T47D (cell line): ENCODE measurements around the gene LPIN2.
"Not testable (repeated sequence)": the region's sequence is repeated elsewhere in the genome, so short reads cannot be mapped to it uniquely, and the experiment has no call there.

Experiments used
- DNase-seq, 2 experiments: peaks; one replicate each; pipeline versions ENCODE4 v3.0.0 to v3.0.0-alpha.2; 2011 to 2012; ENCODE audit warnings: low read depth in 1 of 2, low spot score in 1 of 2
- JUND ChIP-seq: IDR thresholded peaks from 2 replicates; pipeline ENCODE4 v1.6.1; 2012; ENCODE audit warnings: low read depth
- in situ Hi-C: cut with HindIII; loops from 2 replicates; pipeline ENCODE4 v1.10.0; 2016; ENCODE audit warnings: low sequenced_read_pairs, low pct_unique_long_range_greater_than_20kb

Gene LPIN2

GRCh38 chr18:3052411-3052758 is 39.4 kb upstream of the LPIN2 start:
- in situ Hi-C loops, result no loop called here
- no peak for DNase-seq
- no peak for TF ChIP-seq JUND

GRCh38 chr18:3051718-3052410 is 38.9 kb upstream of the LPIN2 start:
- in situ Hi-C loops, result no loop called here
- TF ChIP-seq JUND, result no peak
- DNase-seq, result no peak

- DNase-seq, in situ Hi-C loops: not testable (repeated sequence)
Observed at GRCh38 chr18:3049897-3050454, 37.0 kb upstream of the LPIN2 start.

- no peak for TF ChIP-seq JUND
- in situ Hi-C loops, result no loop called here
- no peak for DNase-seq
Observed at GRCh38 chr18:3048820-3049349, 35.9 kb upstream of the LPIN2 start.

- no peak for TF ChIP-seq JUND
- in situ Hi-C loops, result no loop called here
- DNase-seq, result no peak
Observed at GRCh38 chr18:3048121-3048520, 35.2 kb upstream of the LPIN2 start.

GRCh38 chr18:3046216-3046808 is 33.4 kb upstream of the LPIN2 start:
- in situ Hi-C loops, result no loop called here

GRCh38 chr18:3044931-3045698 is 32.2 kb upstream of the LPIN2 start:
- TF ChIP-seq JUND, result no peak
- in situ Hi-C loops, result no loop called here
- peak in 1 of 2 experiments; percentile 44 for DNase-seq

More at GRCh38 chr18:3046216-3046808, 33.4 kb upstream of the LPIN2 start:
- no peak for TF ChIP-seq JUND
- DNase-seq, result no peak

- in situ Hi-C loops, result no loop called here
- no peak for DNase-seq
Observed at GRCh38 chr18:3042379-3042778, 29.4 kb upstream of the LPIN2 start.

GRCh38 chr18:3041843-3042242 is 28.9 kb upstream of the LPIN2 start:
- in situ Hi-C loops, result no loop called here
- TF ChIP-seq JUND, result no peak
- DNase-seq, result no peak

More at GRCh38 chr18:3042379-3042778, 29.4 kb upstream of the LPIN2 start:
- TF ChIP-seq JUND, result no peak

- no peak for DNase-seq
- TF ChIP-seq JUND, result no peak
- in situ Hi-C loops, result no loop called here
Observed at GRCh38 chr18:3040881-3041280, 27.9 kb upstream of the LPIN2 start.

- in situ Hi-C loops, result no loop called here
- no peak for TF ChIP-seq JUND
- no peak for DNase-seq
Observed at GRCh38 chr18:3040173-3040572, 27.2 kb upstream of the LPIN2 start.

GRCh38 chr18:3037423-3037915 is 24.5 kb upstream of the LPIN2 start:
- in situ Hi-C loops, result no loop called here
- peak; percentile 40 to 68 for DNase-seq
- no peak for TF ChIP-seq JUND
